IMR-90 (cell line): ENCODE data around the gene MMRN2. TPM values are rescaled to one million over a fixed set of nuclear protein-coding genes. Genes with fewer than 3 reads are reported as not detected.

Source experiments
- ATAC-seq: fragments of 200-7000 bp; cut with Tn5 transposase; 2 replicates; pipeline ENCODE4 v1.9.1; 2020; ENCODE audit warnings: low read depth, mild to moderate bottlenecking, moderate library complexity
- BruUV-seq: library from RNA; stranded (reverse); fragments of 400-500 nt; replicated peaks from 2 replicates; lab custom pipeline; 2021; lab: Mats Ljungman, UMichigan
- CTCF ChIA-PET: fragments of 300-600 bp; formaldehyde crosslinking; extraction: SDS; loops from one replicate; lab custom pipeline; 2021; ENCODE audit warnings: antibody characterized with exemption; lab: Yijun Ruan, JAX
- POLR2A ChIA-PET: fragments of 300-600 bp; sonication (Branson Sonifier 250); formaldehyde crosslinking; loops from one replicate; lab custom pipeline; 2022; ENCODE audit warnings: antibody characterized with exemption; ENCODE audit not compliant: unreplicated experiment; lab: Charles Lee
- DNase-seq: peaks from one replicate; pipeline ENCODE4 v3.0.0; 2013
- H2AFZ ChIP-seq: replicated peaks from 2 replicates; pipeline ENCODE3; 2013; ENCODE audit warnings: low read length, mild to moderate bottlenecking; ENCODE audit not compliant: poor library complexity
- H2AK5ac ChIP-seq: 2 replicates; pipeline ENCODE4 v1.6.1; 2013; ENCODE audit warnings: low read depth, low read length, inconsistent platforms
- H2AK9ac ChIP-seq: replicated peaks from 2 replicates; pipeline ENCODE3; 2013; ENCODE audit warnings: mild to moderate bottlenecking, low read depth, low read length, moderate library complexity; ENCODE audit not compliant: poor library complexity
- H2BK120ac ChIP-seq: 2 replicates; pipeline ENCODE4 v1.6.1; 2013; ENCODE audit warnings: low read depth, low read length, inconsistent platforms
- H2BK15ac ChIP-seq: 3 replicates; pipeline ENCODE4 v1.6.1; 2013; ENCODE audit warnings: low read depth, low read length, inconsistent platforms
- H2BK20ac ChIP-seq: 2 replicates; pipeline ENCODE4 v1.6.1; 2013; ENCODE audit warnings: low read depth, mild to moderate bottlenecking, inconsistent platforms, low read length, moderate library complexity
- H2BK5ac ChIP-seq: 2 replicates; pipeline ENCODE4 v1.6.1; 2013; ENCODE audit warnings: mild to moderate bottlenecking, low read depth, low read length, inconsistent platforms; ENCODE audit not compliant: poor library complexity, severe bottlenecking
- H3K14ac ChIP-seq: replicated peaks from 2 replicates; pipeline ENCODE4 v1.6.1; 2013; ENCODE audit warnings: low read depth, low read length, inconsistent platforms
- H3K18ac ChIP-seq: 2 replicates; pipeline ENCODE4 v1.6.1; 2013; ENCODE audit warnings: low read depth, low read length, control low read depth
- H3K23ac ChIP-seq: 2 replicates; pipeline ENCODE4 v1.6.1; 2013; ENCODE audit warnings: low read depth, low read length, inconsistent platforms
- H3K27ac ChIP-seq: 2 replicates; pipeline ENCODE4 v1.5.1; 2013; ENCODE audit warnings: mild to moderate bottlenecking, control low read depth, low read length; ENCODE audit not compliant: insufficient read depth
- H3K27me3 ChIP-seq: 2 replicates; pipeline ENCODE4 v1.6.1; 2013; ENCODE audit warnings: low read length; ENCODE audit not compliant: control insufficient read depth, insufficient read depth
- H3K36me3 ChIP-seq: 2 replicates; pipeline ENCODE4 v1.6.1; 2013; ENCODE audit warnings: low read length, mixed read lengths; ENCODE audit not compliant: control insufficient read depth, insufficient read depth
- H3K4ac ChIP-seq: 2 replicates; pipeline ENCODE4 v1.6.1; 2013; ENCODE audit warnings: low read depth, low read length, inconsistent platforms
- H3K4me1 ChIP-seq: 2 replicates; pipeline ENCODE4 v1.6.1; 2013; ENCODE audit warnings: low read length, mixed read lengths; ENCODE audit not compliant: control insufficient read depth, insufficient read depth
- H3K4me2 ChIP-seq: 2 replicates; pipeline ENCODE4 v1.6.1; 2013; ENCODE audit warnings: low read depth, mild to moderate bottlenecking, control low read depth, low read length, moderate library complexity
- H3K4me3 ChIP-seq: 2 replicates; pipeline ENCODE4 v1.5.1; 2013; ENCODE audit warnings: low read depth, mild to moderate bottlenecking, control low read depth, low read length, moderate library complexity; ENCODE audit not compliant: insufficient read depth
- H3K56ac ChIP-seq: 2 replicates; pipeline ENCODE4 v1.6.1; 2013; ENCODE audit warnings: low read length, inconsistent platforms; ENCODE audit not compliant: insufficient read depth; ENCODE audit errors: extremely low read depth
- H3K79me1 ChIP-seq, 2 experiments: 2 replicates each; pipeline ENCODE4 v1.6.1; 2013; ENCODE audit warnings: low read length in 2 of 2, inconsistent platforms in 1 of 2, low read depth in 1 of 2
- H3K9ac ChIP-seq: 2 replicates; pipeline ENCODE4 v1.6.1; 2013; ENCODE audit warnings: low read depth, low read length, control low read depth
- H3K9me1 ChIP-seq: 2 replicates; pipeline ENCODE4 v1.6.1; 2013; ENCODE audit warnings: low read length, inconsistent platforms; ENCODE audit not compliant: insufficient read depth
- H3K9me3 ChIP-seq: 2 replicates; pipeline ENCODE4 v1.6.1; 2013; ENCODE audit warnings: low read length; ENCODE audit not compliant: control insufficient read depth, insufficient read depth
- H4K20me1 ChIP-seq: 2 replicates; pipeline ENCODE4 v1.6.1; 2013; ENCODE audit warnings: low read length, inconsistent platforms; ENCODE audit not compliant: insufficient read depth
- H4K5ac ChIP-seq: 2 replicates; pipeline ENCODE4 v1.6.1; 2013; ENCODE audit warnings: mild to moderate bottlenecking, low read depth, low read length, control low read depth
- H4K8ac ChIP-seq, 2 experiments: 2 replicates each; pipeline ENCODE4 v1.6.1; 2013; ENCODE audit warnings: low read depth in 2 of 2, low read length in 2 of 2, control low read depth in 1 of 2, inconsistent platforms in 1 of 2
- H4K91ac ChIP-seq: 2 replicates; pipeline ENCODE4 v1.6.1; 2013; ENCODE audit warnings: low read depth, low read length, inconsistent platforms; ENCODE audit not compliant: insufficient read depth
- BHLHE40 ChIP-seq: fragments of 150-350 bp; IDR thresholded peaks from 2 replicates; pipeline ENCODE4 v1.6.1; 2016; ENCODE audit warnings: mild to moderate bottlenecking, low read depth, low read length
- CEBPB ChIP-seq: IDR thresholded peaks from 2 replicates; pipeline ENCODE4 v1.6.1; 2012; ENCODE audit warnings: low read depth, low read length, improper control_type of control experiment
- CHD1 ChIP-seq: IDR thresholded peaks from 2 replicates; pipeline ENCODE4 v1.6.1; 2012; ENCODE audit warnings: low read depth, low read length, improper control_type of control experiment
- CTCF ChIP-seq: conservative IDR thresholded peaks from 2 replicates; pipeline ENCODE4 v1.5.1; 2012; ENCODE audit warnings: mild to moderate bottlenecking, low read depth, low read length, improper control_type of control experiment
- ELK1 ChIP-seq: fragments of 150-350 bp; IDR thresholded peaks from 2 replicates; pipeline ENCODE4 v1.6.1; 2016; ENCODE audit warnings: low read depth, mild to moderate bottlenecking, low read length, moderate library complexity, borderline replicate concordance
- FOS ChIP-seq: fragments of 150-350 bp; IDR thresholded peaks from 2 replicates; pipeline ENCODE4 v1.6.1; 2016; ENCODE audit warnings: low read depth, low read length
- MAFK ChIP-seq: IDR thresholded peaks from 2 replicates; pipeline ENCODE4 v1.6.1; 2012; ENCODE audit warnings: low read depth, low read length, improper control_type of control experiment
- MXI1 ChIP-seq: IDR thresholded peaks from 2 replicates; pipeline ENCODE4 v1.6.1; 2012; ENCODE audit warnings: low read depth, mild to moderate bottlenecking, low read length, moderate library complexity, borderline replicate concordance
- POLR2A ChIP-seq: IDR thresholded peaks from 2 replicates; pipeline ENCODE4 v1.6.1; 2012; ENCODE audit warnings: mild to moderate bottlenecking, low read depth, low read length
- RAD21 ChIP-seq: IDR thresholded peaks from 2 replicates; pipeline ENCODE4 v1.6.1; 2012; ENCODE audit warnings: low read length, improper control_type of control experiment
- SMC3 ChIP-seq: fragments of 150-350 bp; IDR thresholded peaks from 2 replicates; pipeline ENCODE4 v1.6.1; 2016; ENCODE audit warnings: low read depth, mild to moderate bottlenecking, antibody characterized with exemption, low read length, moderate library complexity
- USF2 ChIP-seq: fragments of 150-350 bp; IDR thresholded peaks from 2 replicates; pipeline ENCODE4 v1.6.1; 2017; ENCODE audit warnings: mild to moderate bottlenecking, antibody characterized with exemption, low read length, low read depth
- WGBS, 2 experiments: methylation state at CpG; one replicate each; pipeline versions ENCODE4 v1.1.5 to v1.1.7; 2013; ENCODE audit warnings: missing lambda C conversion rate in 2 of 2; ENCODE audit not compliant: insufficient read length in 1 of 2; ENCODE audit errors: extremely low coverage in 2 of 2; 5-methylcytosine and 5-hydroxymethylcytosine counted together
- dilution Hi-C: fragments of 300-500 bp; cut with HindIII; formaldehyde crosslinking; loops from one replicate; pipeline ENCODE4 v1.14.3; 2018; ENCODE audit warnings: low sequenced_read_pairs; ENCODE audit not compliant: unreplicated experiment
- in situ Hi-C: fragments of 300-500 bp; cut with MboI; formaldehyde crosslinking; loops from 3 replicates; pipeline ENCODE4 v1.14.3; 2019; ENCODE audit warnings: low sequenced_read_pairs, inconsistent platforms, mixed read lengths
- intact Hi-C: fragments of 100-400 bp; cut with micrococcal nuclease; formaldehyde crosslinking; loops from 2 replicates; pipeline ENCODE4 v1.10.0; 2022
- polyA plus RNA-seq, 3 experiments: library from polyadenylated mRNA; depleted of rRNA; stranded (reverse); fragments of >200 nt; gene quantifications; 2 replicates each; pipeline ENCODE4 v1.2.3, GENCODE V29; 2012; ENCODE audit warnings: low replicate concordance in 1 of 3
- total RNA-seq: library from RNA; depleted of rRNA; stranded (reverse); fragments of >200 nt; gene quantifications from 2 replicates; pipeline ENCODE4 v1.2.3, GENCODE V29; 2012

The MMRN2 gene
- total and polyA plus RNA-seq, 2 of the 4 experiments (the other 2 are of a cell fraction) = 1.6 to 1.8 TPM

GRCh38 chr10:86960003-86960862 is 2.8 kb upstream of the MMRN2 start (continued):
- TF ChIP-seq RAD21 = peak; percentile 85
- TF ChIP-seq CHD1 = no peak
- TF ChIP-seq BHLHE40 = peak; percentile 61; the same call in 1 of the 2 replicates

GRCh38 chr10:86959737-86960002 is 2.3 kb upstream of the MMRN2 start:
- Histone ChIP-seq H2BK5ac (peak overlapping the region; percentile 25), H2BK20ac (peak overlapping the region; percentile 77), H3K18ac (peak overlapping the region; percentile 19; the same call in 1 of the 2 replicates), H2AFZ (peak overlapping the region; percentile 92), H3K4me2 (no peak overlapping the region), H3K27me3 (no peaks in the 10 kb centered on the region), H2AK5ac (peak overlapping the region; percentile 98), H3K27ac (no peak overlapping the region; the same call in 1 of the 2 replicates), H4K5ac (peak overlapping the region; percentile 72), H3K23ac (no peak overlapping the region), H3K4me3 (no peak overlapping the region), H4K8ac (peak overlapping the region; percentile 89 to 96; a peak in 3 of 4 replicates), H3K4me1 (peaks cover 14% of the 10 kb centered on the region), H4K91ac (peak overlapping the region; percentile 96), H3K9ac (no peak overlapping the region), H2BK120ac (peak overlapping the region; percentile 98), H2AK9ac (peak overlapping the region; percentile 99), H3K56ac (peak overlapping the region; percentile 8; the same call in 1 of the 2 replicates), H3K79me1 (peaks cover 0 to 13% of the 10 kb centered on the region in 2 experiments; a peak in 1 of 4 replicates), H4K20me1 (no peaks in the 10 kb centered on the region), H3K14ac (peak overlapping the region; percentile 75), H3K9me3 (no peaks in the 10 kb centered on the region), H2BK15ac (peak overlapping the region; percentile 80; the same call in 2 of the 3 replicates), H3K9me1 (peaks cover 12% of the 10 kb centered on the region), H3K36me3 (no peaks in the 10 kb centered on the region), H3K4ac (peak overlapping the region; percentile 97)
- WGBS, 2 experiments = 71% methylated on average over 1 of the region's 2 CpGs; no CpG with 5 or more reads in 1 of the 2 experiments
- CTCF ChIA-PET = interaction anchor here (0.9 kb wide), 1 partner anchor 271 kb away, joined by 3 read pairs; no protein-coding TSS in a partner anchor
- ATAC-seq (no peak), DNase-seq (no peak)
- intact Hi-C loops = no loop called here
- POLR2A ChIA-PET = no interaction called here
- dilution Hi-C loops = no loop called here
- in situ Hi-C loops = no loop called here
- no TSS peak for BruUV-seq
- TF ChIP-seq CTCF = no peak
- TF ChIP-seq FOS = no peak
- no peak for TF ChIP-seq MAFK
- TF ChIP-seq POLR2A = no peak
- TF ChIP-seq CHD1 = no peak
- TF ChIP-seq SMC3 = no peak
- TF ChIP-seq USF2 = no peak
- no peak for TF ChIP-seq CEBPB
- no peak for TF ChIP-seq ELK1
- TF ChIP-seq MXI1 = no peak
